ENCODE data around the gene ZNF584.
"Not testable (repeated sequence)": the region's sequence is repeated elsewhere in the genome, so short reads cannot be mapped to it uniquely, and the experiment has no call there.

- not testable (repeated sequence) for TF ChIP-seq CTCF (conservative IDR thresholded peaks at IDR 0.05; ENCODE audit: low read depth in 2 of 2); REST (IDR thresholded peaks at IDR 0.05; ENCODE audit: unreplicated experiment); EZH2 (IDR thresholded peaks at IDR 0.05; ENCODE audit: low read depth, unreplicated experiment); POLR2AphosphoS5 (IDR thresholded peaks at IDR 0.05; ENCODE audit: low read depth); ZNF114 (CRISPR knock-in tag; IDR thresholded peaks at IDR 0.05); EZH2phosphoT487 (IDR thresholded peaks at IDR 0.05; ENCODE audit: unreplicated experiment)
Observed at GRCh38 chr19:58376724-58377123, 31.7 kb upstream of the ZNF584 start.

Measured in GM23338 (cell line).